ENCODE results near the gene INHBB. TPM values are rescaled to one million over a fixed set of nuclear protein-coding genes. Genes with fewer than 3 reads are reported as not detected.
"Not testable (repeated sequence)": the region's sequence is repeated elsewhere in the genome, so short reads cannot be mapped to it uniquely, and the experiment has no call there.

Gene INHBB
- total and polyA plus RNA-seq, 11 donors, result 0.70 to 38.0 (median 2.8) TPM

DNA sequence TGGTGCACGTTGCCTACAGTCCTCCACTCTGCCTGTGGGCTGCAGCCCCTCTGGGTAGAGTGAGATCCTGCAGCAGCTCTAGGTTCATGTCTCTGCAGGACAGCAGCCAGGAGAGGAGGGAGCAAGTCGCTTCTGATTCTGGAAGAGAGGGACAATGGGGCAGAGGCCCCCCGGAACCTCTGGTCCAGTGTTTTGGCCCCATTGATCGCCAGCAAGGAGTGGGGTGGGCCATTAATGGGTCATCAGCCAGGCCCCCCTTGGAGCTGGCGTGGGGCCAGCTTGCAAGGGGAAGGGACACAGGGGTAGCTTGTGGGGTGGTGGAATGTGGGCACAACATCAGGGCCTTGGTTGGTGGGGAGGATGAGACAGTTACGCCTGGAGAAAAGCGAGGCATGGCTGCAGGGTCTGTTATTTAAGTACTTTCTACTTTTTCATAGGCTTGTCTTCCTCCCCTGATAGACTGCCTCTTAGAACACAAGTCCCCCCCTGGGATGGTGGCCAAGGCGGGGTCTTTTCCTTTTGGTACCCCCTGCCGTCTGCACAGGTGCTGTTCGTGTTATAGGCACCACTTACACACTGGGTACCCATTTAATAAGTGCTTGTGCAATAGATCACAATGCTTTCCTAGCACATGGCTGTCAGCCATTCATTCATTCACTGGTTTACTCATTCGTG, 44.6 kb downstream of the INHBB start:
- ATAC-seq (no peak), DNase-seq (peak in 2 of 5 donors; percentile 6 to 7)
- TF ChIP-seq, protein P1, sequence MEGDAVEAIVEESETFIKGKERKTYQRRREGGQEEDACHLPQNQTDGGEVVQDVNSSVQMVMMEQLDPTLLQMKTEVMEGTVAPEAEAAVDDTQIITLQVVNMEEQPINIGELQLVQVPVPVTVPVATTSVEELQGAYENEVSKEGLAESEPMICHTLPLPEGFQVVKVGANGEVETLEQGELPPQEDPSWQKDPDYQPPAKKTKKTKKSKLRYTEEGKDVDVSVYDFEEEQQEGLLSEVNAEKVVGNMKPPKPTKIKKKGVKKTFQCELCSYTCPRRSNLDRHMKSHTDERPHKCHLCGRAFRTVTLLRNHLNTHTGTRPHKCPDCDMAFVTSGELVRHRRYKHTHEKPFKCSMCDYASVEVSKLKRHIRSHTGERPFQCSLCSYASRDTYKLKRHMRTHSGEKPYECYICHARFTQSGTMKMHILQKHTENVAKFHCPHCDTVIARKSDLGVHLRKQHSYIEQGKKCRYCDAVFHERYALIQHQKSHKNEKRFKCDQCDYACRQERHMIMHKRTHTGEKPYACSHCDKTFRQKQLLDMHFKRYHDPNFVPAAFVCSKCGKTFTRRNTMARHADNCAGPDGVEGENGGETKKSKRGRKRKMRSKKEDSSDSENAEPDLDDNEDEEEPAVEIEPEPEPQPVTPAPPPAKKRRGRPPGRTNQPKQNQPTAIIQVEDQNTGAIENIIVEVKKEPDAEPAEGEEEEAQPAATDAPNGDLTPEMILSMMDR (IDR thresholded peaks at IDR 0.05), result no peak
- TF ChIP-seq POLR2A (IDR thresholded peaks at IDR 0.05), result no peak
- no peaks in the 10 kb centered on the region for H3K36me3 ChIP-seq
- no peak overlapping the region for H3K4me3 ChIP-seq
- H3K4me1 ChIP-seq, result no peaks in the 10 kb centered on the region
- no peak overlapping the region for H3K27ac ChIP-seq
- 77 to 86% (median 85%) methylated on average over 7 to 11 of the region's 11 CpGs for WGBS, 4 donors
- H3K27me3 ChIP-seq, result peaks cover 0 to 28% (median 4%) of the 10 kb centered on the region in 9 donors
- H3K9me3 ChIP-seq, result no peaks in the 10 kb centered on the region
- intact Hi-C loops (cut with DNase I), result no loop called here

DNA sequence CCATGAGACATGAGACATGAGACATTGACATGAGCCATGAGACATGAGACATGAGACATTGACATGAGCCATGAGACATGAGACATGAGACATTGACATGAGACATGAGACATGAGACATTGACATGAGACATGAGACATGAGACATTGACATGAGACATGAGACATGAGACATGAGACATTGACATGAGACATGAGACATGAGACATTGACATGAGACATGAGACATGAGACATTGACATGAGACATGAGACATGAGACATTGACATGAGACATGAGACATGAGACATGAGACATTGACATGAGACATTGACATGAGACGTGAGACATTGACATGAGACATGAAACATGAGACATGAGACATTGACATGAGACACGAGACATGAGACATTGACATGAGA, 45.4 kb downstream of the INHBB start:
- DNase-seq; H3K36me3 ChIP-seq; ATAC-seq; H3K4me1 ChIP-seq; H3K4me3 ChIP-seq; H3K27ac ChIP-seq; H3K9me3 ChIP-seq; intact Hi-C loops (cut with DNase I): not testable (repeated sequence)
- H3K27me3 ChIP-seq, result peaks cover 0 to 28% (median 4%) of the 10 kb centered on the region in 9 donors
- WGBS, 4 donors, result 19 to 55% (median 42%) methylated on average over 2 of the region's 2 CpGs

DNA sequence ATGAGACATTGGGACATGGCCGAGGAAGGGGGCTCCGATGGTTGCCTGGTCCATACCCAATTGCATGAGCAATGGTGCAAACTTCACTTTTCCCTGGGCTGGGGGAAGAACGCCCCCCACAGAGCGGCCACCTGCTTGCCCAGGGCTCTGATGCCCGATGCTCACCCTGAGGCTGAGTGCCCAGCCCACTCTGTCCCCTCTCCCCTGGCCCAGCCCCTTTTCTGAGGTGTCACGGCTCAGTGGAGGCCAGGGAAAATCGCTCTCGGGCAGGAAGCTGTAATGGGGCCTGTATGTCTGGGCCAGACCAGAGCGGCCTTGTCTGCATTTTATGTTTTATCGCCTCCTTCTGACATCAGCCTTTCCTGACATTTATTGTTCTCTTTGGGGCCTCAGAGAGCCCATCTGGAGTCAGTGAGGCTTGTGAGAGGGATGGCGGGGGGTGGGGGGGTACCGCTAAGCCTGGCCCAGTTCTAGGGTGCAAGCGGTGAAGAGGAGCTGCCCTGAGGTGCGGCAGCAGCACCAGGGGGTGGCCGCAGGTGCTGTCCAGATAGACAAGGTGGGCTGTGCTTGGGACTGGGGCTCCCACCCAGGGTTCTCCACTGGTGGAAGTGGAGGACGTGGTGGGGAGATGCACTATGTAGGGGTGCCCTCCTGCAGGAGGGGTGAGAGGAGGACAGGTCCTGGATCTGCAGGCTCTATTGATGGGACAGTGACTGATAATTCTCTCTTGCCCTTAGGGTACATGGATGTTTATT, 46.2 kb downstream of the INHBB start:
- H3K4me1 ChIP-seq, result peaks cover 0 to 3% (median 0%) of the 10 kb centered on the region in 12 donors
- intact Hi-C loops (cut with DNase I), result no loop called here
- H3K9me3 ChIP-seq, result no peaks in the 10 kb centered on the region
- peaks cover 0 to 28% (median 4%) of the 10 kb centered on the region in 9 donors for H3K27me3 ChIP-seq
- no peak overlapping the region for H3K27ac ChIP-seq
- DNase-seq, result peak in 3 of 5 donors; percentile 5 to 48 (median 5)
- ATAC-seq, result no peak
- no peak for TF ChIP-seq POLR2A (IDR thresholded peaks at IDR 0.05)
- TF ChIP-seq, protein P1 (IDR thresholded peaks at IDR 0.05), result no peak
- H3K4me3 ChIP-seq, result no peak overlapping the region
- H3K36me3 ChIP-seq, result no peaks in the 10 kb centered on the region
- WGBS, 4 donors, result 77 to 89% (median 85%) methylated on average over 14 to 16 of the region's 16 CpGs

DNA sequence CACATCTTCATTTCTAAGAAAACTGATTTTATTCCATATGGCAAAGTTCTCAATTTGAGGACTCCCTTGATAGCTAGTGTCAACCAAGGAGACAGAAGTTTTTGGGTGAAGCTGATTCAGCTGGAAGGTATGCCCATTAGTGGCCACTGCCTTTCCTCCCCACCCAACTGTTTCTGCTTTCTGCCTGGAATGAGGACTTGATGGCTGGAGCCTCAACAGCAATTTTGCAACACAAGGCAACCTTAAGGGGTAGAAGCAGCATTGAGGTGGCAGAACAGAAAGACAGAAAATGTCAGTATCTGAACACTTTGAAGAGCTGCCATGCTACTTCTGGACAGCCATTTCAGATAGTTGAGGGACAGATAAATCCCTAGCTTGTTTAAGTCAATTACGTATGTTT, 47.0 kb downstream of the INHBB start:
- Histone ChIP-seq H3K27me3 (peaks cover 0 to 31% (median 4%) of the 10 kb centered on the region in 9 donors), H3K4me1 (peaks cover 0 to 3% (median 0%) of the 10 kb centered on the region in 12 donors), H3K4me3 (no peak overlapping the region), H3K27ac (no peak overlapping the region), H3K9me3 (no peaks in the 10 kb centered on the region), H3K36me3 (no peaks in the 10 kb centered on the region)
- ATAC-seq, result no peak
- intact Hi-C loops (cut with DNase I), result no loop called here
- TF ChIP-seq, protein P1 (IDR thresholded peaks at IDR 0.05), result no peak
- no peak for TF ChIP-seq POLR2A (IDR thresholded peaks at IDR 0.05)
- 86 to 96% (median 92%) methylated on average over 1 of the region's 1 CpG for WGBS, 4 donors
- no peak for DNase-seq

Measured in heart left ventricle (tissue), 16 donors.